HG03469 (cell line): ENCODE data around the gene CNIH3.

Source experiments
- ATAC-seq: cut with Tn5 transposase; IDR thresholded peaks from one replicate; pipeline ENCODE4 v1.9.1; 2021; ENCODE audit warnings: mild to moderate bottlenecking, moderate library complexity, moderate number of reproducible peaks; ENCODE audit not compliant: unreplicated experiment

CNIH3 gene

DNA sequence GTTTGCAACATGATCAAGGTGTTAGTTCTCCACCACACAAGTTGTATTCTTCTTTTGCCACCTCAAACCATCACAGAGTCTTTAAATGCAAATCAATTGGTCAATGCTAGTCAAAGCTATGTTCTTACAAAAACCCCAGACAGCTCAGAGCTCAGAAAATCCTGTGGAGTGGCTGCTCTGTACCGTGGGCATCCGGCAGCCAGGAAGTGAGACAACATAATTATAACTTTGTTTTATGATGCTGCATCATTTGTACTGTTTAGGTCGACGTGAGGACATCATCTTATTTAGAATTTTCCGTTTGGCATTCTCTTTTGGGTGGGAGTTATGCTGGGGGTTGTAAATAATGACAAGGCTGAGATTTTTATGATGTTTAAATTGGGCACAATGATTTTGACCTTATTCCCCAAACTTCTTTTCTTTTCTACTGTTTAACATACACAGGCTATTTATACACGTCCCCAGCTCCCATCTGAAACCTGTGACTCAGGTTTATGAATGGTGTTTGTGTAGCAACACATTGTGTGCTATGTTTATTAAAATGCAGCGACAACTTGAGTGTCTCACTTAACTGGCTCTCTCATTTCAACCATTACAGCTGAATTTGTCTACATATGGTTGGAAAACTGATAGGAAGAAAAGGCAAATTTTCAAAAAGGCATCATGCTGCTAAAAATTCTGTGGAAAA is 124.0 kb downstream of the CNIH3 start:
- peak; percentile 69 for ATAC-seq

DNA sequence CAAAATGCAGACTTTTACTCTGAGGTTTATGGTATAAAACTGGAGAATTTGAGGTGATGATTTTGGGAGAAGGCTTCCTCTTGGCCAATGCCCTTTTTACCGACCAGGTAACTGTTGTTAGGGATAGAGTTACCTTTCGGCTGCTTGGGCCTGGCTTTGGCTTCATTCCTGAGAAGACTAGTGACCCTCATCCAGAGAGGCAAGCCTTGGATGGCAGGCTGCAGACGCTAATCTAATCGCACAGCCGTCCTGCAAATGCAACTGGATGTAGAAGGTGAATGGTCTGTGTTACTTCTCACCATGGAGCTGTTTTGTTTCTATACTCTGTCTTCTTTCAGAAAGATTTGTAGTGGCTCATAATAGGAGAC is 124.6 kb downstream of the CNIH3 start:
- ATAC-seq, result no peak

DNA sequence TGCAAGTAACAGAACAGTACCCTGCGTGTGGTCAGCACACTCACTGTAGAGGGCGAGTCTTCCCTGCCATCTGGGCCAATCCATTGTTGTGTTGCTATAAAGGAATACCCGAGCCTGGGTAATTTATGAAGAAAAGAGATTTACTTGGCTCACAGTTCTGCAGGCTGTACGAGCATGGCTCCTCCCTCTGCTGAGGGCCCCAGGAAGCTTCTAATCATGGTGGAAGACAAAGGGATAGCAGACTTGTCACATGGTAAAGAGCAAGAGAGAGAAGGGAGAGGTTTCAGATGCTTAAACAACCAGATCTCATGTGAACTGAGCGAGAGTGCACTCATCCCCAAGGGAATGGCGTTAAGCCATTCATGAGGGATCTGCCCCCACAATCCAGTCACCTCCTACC is 126.2 kb downstream of the CNIH3 start:
- no peak for ATAC-seq

DNA sequence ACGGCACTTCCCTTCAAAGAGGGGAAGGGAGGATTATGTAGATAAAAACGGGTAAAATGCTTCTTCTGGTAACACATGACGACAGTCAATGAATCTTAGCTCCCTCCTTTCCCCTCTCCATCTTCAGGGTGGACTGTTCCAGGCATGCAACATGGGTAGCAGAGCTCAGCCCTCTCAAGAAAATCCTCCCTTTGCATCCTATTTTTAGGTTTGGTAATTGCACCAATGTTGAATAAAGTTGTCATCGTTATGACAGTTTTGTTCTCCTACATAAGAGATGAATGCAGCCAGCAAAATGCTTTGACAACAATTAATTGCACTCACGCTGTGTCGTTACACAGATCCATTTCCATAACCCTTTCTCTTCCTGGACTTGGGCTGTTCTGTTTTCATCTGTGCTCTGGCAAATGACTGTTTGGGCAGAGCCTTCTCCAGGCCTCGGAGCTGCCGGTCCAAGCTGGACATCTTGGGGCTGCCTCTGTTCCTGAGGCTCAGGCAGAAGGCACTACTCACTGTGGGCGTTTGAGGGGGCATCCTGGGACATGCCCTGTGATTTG is 127.6 kb downstream of the CNIH3 start:
- ATAC-seq, result no peak

DNA sequence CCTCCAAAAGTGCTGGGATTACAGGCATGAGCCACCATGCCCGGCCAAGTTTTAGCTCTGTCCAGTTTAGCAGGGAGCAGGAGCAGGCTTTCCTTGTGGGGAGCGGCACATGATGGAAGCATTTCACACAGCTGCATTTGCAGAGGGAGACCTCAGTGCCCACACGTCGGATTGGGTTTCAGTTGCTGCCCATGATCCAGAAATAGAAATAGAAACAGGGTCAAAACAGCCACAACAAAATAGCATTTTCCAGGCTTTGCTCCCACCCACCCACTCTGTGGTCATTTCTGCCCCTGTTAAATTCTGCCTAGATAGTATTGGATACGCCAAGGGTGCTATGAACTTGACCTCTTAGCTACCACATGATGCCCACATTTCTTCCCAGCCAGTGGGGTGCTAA is 128.4 kb downstream of the CNIH3 start:
- no peak for ATAC-seq

DNA sequence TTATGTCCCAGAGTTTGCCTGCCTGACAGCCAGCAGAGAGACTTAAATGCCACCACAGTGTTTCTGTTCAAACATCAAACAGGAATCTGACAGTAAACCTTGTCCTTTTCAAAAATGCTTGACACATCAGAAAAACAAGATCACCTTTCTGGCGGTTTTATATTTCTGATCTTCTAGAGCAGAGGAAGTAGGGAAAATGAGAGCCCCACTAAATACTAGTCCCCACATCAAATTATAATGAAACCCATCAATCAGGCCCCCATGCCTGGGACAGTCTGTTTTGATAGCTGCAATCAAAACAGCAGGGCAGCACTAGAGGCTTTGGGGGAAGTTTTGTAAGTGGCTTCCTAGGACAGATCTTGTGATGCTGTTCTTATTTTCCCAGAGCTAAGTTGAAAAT is 129.3 kb downstream of the CNIH3 start:
- ATAC-seq, result no peak

DNA sequence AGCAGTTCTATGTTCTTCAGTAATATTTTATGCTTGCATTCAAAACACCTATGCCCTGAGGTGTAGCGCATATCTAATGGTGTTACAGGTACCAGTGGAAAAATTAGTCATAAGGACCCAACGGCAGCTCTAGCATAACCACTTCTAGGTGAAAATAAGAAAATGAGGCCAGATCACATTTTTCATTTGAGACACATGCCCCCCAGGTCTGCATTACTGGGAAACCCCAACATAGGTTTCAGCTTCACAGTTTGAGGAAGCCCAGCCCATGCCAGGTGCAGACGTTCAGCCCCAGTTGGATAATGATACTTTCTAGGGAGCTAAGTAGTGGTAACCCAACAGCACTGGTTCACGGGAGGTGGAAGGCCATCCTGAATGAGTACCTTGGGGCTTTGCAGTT is 129.8 kb downstream of the CNIH3 start:
- no peak for ATAC-seq

DNA sequence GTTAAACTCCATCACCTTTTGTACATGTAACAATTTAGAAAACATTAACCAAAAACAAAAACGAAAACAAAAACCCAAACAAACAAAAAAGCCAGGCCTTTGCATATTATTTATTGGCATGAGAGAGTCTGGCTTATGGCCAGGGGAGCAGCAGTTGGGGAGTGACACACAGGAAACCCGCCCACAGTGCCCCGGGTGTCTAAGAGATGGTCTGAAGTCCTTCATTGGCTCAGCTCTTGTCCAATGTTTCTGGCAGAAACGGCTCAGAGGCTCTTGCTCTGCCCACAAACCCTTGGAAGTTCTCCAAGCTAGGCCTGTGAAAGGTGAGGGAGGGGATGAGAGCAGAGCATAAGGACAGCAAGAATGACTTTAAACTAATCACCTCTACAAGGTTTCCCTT is 131.5 kb downstream of the CNIH3 start:
- ATAC-seq, result peak; percentile 44

DNA sequence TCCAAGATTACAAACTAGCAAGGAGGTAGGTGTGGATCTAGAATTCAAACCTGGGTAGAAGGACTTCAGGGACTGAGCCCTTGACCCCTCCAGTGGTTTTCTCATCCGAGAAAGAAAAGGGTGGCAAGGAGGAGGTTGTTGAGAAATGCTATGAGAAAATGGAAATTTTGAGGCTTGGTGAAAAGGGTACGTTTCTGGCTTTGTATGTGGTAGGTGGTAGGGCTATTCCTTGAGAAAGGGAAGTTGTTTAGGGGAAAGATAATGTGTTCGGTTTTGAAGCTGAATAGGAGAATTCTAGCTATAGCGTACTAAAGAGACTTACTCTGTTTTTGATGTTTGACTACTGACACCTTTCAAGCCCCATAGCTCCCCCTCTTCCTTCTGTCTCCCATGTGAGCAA is 133.8 kb downstream of the CNIH3 start:
- no peak for ATAC-seq

DNA sequence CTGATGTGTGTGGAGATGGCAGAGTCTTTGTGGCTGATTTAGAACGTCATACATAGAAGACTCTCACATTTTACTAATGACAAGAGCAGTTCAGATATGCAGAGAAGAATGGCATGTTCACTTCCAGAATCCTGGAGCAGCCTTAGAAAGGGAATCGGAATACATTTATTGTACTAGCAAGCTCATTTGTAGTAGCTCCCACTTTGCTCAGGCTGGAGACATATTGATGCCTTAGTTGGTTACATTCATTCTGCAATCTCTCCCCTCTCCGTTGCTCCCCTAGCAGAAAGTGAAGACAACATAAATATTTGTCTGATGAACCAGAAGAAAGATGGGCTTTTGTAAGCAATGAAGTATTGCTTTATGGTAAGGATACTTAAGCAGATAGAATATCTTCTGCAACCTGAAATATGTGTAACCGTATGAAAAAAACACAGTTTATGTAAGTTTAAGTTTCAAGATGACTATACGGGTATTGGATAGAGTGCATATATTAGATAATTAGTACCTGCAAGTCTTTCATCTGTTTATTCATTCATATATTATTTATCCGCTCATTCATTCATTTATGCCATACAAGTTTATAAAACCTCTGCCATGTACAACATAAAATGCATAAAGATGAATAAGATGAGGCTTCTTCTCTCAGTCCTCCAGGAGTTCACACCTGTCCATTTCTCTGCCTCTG is 135.7 kb downstream of the CNIH3 start:
- ATAC-seq, result no peak

DNA sequence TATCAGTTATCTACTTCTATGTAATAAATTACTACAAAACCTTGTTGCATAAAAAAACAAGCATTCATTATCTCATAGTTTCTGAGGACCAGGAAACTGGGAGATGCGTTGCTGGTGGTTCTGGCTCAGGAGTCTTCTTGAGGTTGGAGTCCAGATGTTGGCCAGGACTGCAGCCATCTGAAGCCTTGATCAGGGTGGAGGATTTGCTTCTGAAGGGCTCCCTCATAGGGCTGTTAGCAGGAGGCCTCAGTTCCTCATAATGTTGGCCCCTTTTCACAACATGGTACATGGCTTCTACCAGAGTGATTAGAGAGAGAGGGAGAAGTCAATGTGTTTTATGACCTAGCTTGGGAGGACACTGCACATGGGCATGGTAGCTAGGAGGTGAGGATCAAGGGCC is 137.4 kb downstream of the CNIH3 start:
- no peak for ATAC-seq

DNA sequence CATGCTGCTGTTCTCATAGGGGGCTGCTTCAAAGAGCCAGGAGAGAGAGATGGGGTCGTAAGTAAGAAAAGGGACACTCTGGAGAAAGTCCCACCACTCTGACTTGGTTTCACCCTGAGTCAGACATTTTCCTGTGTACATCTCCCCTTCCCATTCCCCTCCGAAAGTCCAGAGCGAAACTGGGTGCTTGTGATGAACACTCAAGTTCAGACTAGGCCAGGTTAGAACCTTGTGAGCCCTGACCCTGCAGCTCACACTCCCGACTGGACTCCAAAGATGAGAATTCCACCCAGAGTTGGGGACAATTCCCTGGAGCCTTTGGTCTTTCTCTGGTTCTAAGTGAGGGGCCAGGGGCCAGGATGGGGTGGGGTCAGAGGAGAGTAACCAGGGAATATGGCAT is 139.5 kb downstream of the CNIH3 start:
- no peak for ATAC-seq

DNA sequence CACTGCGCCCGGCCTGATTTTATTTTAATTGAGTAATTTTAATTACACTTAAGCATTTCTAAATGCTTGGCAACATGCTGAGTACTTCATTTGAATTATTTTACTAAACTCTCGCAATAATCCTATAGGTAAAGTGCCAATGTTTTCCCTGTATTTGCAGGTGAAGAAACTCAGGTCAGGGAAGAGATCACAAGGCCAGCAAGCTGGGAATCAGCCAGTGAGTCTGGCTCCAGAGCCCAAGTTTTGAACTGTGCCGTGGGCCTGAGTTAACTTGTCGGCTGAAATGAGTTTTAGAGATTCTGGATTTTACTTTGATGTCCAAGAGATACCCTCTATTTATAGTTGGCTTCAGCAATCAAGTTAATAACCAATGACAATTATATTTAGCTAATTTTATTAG is 141.4 kb downstream of the CNIH3 start:
- no peak for ATAC-seq

DNA sequence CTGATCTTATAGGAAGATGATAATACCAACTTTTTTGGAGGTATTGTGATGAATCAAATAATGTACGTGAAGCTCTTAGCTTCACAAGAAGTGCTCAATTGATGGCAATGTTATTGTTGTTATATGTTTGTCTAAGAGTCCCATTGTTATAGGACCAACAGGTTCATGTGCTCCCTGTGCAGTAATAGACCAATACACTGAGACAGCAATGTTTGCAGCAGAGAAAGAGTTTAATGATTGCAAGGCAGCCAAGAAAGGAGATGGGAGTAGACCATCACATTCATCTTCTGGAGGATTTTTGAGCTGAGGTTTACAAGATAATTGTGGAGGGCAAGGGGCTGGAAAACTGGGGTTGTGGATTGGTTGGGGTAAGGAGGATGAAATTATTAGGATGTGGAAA is 143.0 kb downstream of the CNIH3 start:
- no peak for ATAC-seq

DNA sequence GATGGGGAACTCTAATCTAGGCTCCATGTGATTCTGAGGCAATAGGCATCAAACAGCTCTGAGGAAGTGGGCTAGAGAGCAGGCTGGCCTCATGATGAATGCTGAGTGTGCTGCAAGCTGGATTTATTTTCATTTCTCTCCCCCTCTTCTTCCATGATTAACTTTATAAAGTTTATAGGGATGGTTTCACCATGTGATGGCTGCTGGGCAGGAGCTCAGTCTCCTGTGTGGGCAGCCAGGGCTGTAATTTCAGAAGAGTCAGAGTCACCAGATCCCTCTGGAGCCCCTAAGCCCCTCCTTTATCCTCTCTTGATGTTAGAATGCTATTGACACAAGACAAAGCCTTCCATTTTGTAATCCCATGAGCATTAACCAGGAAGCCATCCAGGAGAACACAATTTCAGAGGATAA is 143.6 kb downstream of the CNIH3 start:
- no peak for ATAC-seq

DNA sequence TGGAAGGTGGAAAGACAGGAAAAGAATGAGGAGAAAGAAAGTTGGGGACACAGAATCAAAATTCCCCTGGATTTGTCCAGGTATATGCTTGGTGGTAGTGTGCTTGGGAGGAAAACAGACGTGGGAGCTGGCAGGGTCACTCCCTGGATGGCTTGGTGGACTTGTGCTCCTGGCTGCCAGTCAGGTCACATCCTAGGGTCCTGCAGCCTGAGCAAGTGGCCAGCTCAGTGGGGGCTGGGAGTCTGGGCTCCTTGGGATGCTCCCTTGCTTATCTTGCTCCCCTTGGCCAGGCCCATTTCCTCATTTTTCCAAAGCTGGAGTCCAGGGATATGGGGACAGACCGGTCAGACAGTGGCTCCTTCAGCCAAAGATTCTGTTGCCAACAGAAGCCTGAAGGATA is 144.0 kb downstream of the CNIH3 start:
- no peak for ATAC-seq

DNA sequence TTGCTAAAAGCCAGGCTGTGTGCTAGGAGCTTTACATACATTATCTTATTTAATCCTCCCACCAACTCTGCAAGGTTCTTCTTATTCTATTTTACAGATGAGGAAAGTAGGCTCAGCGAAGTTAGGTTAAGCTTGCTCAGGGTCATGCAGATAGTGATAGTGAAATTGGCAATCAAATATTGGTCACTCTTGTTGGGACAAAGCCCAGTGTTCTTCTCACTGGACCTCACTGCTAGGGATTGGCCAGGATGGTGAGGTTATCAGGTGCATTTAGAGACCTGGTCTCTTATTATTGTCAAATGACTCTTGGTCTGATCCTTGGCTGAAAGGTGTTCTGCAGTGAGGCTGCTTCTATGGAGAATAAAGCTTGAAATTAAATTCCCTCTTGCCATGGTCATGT is 145.1 kb downstream of the CNIH3 start:
- ATAC-seq, result no peak

DNA sequence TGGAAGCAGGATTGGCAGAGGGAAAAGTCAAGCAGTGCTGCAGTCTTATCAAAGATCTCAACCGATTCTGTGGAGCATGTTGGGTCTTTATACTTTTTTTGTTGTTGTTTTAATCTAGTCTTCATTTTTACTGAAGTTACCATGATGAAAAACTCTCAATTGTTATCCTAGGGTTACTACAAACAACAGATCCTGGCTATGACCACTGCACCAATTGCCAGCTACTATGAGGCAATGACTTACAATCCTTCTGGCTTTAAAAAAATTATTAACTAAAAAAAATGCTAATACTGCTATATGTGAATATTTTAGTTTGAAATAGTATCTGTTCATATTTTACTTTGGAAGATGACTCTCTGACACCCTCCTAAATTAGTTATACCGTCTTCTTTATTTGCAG is 145.9 kb downstream of the CNIH3 start:
- no peak for ATAC-seq

DNA sequence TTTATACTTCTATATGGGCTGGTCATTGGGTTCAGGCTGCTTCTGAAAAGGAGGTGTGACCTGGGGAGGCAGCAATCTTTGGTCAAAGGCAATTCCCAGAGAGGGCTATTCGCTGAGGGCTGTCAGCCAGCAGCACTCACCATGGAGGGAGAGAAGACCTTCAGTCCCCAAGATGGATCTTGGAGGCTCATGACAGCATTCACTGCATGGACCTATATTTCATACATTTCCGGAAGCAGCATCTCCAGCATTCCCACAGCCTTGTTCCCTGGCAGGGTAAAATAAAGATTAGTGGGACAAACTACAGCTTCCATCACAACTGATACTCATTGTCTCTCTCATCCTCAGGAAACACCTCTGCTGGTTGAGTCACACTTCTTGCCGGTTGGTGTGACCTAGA is 146.6 kb downstream of the CNIH3 start:
- ATAC-seq, result no peak

DNA sequence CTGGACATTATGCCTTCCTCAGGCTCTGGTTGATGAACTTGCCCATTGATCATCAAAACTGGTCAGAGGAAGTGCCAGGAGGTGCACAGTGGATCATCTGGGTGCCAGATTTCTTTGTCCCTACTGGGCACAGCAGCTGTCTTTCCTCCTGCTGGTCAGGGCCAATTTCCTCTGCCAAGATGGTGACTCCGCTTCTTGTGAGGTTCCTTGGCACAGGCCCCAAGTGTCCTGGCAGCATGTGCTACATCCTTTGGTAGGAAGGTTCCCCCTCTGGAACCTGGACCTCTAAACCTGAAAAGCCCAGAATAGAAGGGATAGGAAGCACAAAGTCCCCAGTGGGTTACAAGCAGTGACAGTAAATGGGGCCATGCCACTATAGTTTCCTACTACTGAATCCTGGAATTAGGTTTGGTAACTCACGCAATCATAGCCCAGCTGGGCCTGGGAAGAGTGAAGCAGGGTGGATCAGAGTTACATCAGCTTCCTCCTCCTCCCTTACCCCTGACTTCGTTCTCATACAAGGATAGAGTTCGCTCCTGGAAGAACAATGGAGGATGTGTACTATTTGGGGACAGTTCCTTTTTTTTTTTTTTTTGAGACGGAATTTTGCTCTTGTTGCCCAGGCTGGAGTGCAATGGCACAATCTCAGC is 147.1 kb downstream of the CNIH3 start:
- no peak for ATAC-seq

DNA sequence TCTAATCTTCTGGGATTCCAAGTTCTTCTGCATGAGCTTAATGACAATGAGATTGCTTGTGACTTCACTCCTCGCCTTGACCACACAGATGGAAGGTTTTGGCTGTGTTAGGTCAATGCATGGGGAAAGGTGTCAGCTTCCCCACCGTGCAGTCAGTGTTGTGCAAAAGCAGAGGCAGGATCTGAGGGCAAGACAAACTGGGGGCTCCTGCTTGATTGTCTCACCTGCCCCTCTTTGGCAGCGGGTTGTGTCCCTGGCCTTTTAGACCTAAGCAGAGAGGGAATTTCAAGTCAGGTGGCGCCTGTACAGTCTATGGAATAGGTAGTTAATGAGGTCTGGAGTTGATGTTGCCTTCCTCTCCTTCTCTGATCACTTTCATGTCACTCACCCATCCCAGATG is 150.1 kb downstream of the CNIH3 start:
- no peak for ATAC-seq

DNA sequence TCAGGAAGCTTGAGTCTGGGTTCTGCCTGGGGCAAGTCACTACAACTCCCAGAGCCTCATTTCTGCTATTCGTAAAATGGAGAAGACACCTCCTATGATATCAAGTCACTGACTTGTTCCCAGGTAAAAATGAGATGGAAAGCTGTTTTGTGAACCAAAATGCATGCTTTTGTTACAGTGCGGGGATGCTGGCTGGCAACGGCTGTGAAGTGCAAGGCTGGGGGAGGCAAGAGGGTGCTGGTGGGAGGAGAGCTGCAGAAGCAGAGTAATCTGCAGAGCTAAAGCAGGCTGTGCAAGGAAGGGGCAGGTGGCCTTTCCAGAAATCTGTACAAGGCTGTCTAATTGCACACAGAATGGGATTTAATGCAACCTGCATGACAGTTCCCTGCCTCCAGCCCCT is 150.9 kb downstream of the CNIH3 start:
- ATAC-seq, result no peak
